Measurements from ENCODE around the gene AFAP1L2. TPM values are rescaled to one million over a fixed set of nuclear protein-coding genes. Genes with fewer than 3 reads are reported as not detected.

Gene AFAP1L2
- total RNA-seq, 1 donor = 0.18 TPM

DNA sequence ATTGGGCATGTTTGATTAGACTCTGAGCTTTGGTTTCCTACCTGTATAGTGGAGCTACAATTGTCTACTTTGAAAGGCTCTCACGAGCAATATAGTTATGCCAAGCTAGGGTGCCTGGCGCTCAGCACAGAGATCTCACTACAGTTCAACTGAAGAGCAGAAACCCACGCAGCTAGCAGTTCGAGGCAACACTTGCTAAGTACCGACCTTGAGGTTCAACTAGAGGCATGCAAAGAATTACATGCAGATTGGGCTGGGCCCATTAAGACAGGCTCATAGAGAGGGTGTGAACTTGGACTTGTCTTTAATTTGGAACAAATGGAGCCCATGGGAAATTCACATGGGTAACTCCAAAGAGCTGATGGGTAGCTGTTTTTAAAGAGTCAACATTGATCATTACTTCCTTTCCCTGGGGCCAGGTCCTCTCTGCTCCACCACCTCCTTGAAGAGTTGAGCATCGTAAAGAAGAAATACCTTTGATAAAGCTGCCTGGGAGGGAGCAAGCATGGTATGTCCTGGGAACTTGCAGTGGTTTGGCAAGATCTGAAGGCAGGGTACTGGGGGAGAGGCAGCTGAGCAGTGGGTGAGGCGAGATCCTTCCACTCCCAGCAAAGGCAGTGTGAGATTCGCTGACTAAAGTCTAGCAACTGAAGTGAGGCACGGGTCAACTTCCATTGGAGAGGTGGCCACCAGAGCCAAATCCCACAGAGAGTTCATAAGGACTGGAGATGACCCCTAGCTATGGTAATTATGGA lies 25.5 kb upstream of the AFAP1L2 start:
- TF ChIP-seq, protein P1, sequence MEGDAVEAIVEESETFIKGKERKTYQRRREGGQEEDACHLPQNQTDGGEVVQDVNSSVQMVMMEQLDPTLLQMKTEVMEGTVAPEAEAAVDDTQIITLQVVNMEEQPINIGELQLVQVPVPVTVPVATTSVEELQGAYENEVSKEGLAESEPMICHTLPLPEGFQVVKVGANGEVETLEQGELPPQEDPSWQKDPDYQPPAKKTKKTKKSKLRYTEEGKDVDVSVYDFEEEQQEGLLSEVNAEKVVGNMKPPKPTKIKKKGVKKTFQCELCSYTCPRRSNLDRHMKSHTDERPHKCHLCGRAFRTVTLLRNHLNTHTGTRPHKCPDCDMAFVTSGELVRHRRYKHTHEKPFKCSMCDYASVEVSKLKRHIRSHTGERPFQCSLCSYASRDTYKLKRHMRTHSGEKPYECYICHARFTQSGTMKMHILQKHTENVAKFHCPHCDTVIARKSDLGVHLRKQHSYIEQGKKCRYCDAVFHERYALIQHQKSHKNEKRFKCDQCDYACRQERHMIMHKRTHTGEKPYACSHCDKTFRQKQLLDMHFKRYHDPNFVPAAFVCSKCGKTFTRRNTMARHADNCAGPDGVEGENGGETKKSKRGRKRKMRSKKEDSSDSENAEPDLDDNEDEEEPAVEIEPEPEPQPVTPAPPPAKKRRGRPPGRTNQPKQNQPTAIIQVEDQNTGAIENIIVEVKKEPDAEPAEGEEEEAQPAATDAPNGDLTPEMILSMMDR (IDR thresholded peaks at IDR 0.05; ENCODE audit: insufficient read depth, low read length) = no peak
- DNase-seq (ENCODE audit: low read depth) = no peak
- H3K4me3 ChIP-seq (ENCODE audit: low read depth, low read length) = no peak overlapping the region

DNA sequence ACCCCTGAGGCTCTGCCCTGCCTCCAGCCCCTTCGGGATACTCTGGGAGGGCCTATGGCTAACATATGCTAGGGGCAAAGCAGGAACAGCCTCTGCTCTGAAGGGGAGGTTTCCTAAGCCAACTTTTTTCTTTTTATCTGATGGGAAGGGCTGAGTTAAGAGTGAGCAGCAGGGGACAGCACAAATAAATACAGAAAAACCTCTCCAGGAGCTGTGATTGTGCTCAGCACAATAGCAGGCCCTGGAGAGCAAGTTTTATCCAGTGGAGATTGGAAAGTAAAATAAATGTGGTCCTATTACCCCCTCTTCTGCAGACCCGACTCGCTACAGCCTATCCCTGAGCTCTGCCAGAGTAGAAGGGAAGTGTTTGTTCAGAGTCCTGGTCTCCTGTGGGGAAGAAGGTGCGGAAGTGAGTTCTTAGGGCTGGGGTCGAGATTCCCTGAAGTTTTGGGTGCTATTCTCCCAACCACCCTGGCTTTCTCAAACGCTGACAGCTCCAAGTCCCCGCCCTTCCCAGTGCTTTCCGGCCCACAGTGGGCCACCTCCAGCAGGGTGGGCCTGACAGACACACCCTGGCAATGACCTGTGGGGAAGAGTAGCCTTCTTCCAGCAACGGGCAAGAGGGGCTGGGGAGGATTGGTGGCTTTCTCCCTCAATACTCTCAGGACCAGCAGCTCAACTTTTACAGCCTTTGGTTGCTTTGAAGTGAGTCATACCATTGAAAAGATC lies 23.0 kb upstream of the AFAP1L2 start:
- TF ChIP-seq, protein P1 (IDR thresholded peaks at IDR 0.05; ENCODE audit: insufficient read depth, low read length) = no peak
- peak; percentile 17 for DNase-seq (ENCODE audit: low read depth)
- H3K4me3 ChIP-seq (ENCODE audit: low read depth, low read length) = no peak overlapping the region

DNA sequence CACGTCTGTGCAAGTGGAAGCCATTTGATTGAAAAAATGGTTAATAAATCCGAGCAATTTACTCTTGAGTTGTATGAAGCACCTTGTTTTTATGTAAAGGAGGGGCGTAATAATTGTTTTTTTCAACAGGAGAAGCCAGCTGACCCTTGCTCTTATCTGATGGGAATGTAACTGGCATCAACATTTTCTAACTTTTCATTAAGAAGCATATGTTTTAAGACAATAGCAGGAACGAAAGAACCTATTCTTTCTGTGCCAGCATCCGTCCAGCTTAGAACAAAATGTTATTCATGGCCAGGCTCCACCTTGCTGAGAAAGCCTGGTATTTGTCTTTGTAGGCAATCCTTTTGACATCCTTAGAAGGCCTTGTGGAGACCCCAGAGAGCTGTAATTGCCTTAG lies 22.2 kb upstream of the AFAP1L2 start:
- peak; percentile 22 for DNase-seq (ENCODE audit: low read depth)
- H3K4me3 ChIP-seq (ENCODE audit: low read depth, low read length) = no peak overlapping the region
- TF ChIP-seq, protein P1 (IDR thresholded peaks at IDR 0.05; ENCODE audit: insufficient read depth, low read length) = no peak

DNA sequence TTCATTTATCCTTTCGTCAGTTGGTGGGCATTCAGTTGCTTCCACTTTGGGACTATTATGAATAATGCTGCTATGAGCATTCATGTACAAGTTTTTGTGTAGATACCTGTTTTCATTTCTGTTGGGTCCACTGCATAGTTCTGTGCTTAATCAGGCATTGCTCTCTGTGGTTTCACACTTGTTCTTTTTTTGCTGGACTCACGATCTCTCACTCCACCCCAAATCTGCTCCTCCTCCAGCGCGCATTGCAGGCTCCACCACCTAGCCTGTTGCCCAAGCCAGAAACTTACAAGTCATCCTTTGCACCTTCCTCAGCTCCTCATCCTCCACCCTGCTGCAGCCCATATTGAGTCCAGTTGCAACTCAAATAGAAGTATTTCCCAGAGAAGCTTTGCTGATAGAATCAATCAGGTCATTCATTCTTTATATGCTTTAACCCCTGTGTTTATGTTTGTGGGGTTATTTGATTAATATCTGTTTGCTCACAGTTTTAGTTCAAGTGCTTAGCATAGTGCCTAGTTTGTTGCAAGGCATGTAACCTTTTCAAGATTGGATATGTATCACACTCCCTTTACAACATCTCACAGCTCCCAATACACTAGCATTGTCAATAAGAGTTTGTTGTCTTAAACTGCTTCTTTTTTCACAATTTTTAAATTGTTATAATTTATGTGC lies 16.6 kb upstream of the AFAP1L2 start:
- no peak for DNase-seq (ENCODE audit: low read depth)
- TF ChIP-seq, protein P1 (IDR thresholded peaks at IDR 0.05; ENCODE audit: insufficient read depth, low read length) = no peak
- no peak overlapping the region for H3K4me3 ChIP-seq (ENCODE audit: low read depth, low read length)

DNA sequence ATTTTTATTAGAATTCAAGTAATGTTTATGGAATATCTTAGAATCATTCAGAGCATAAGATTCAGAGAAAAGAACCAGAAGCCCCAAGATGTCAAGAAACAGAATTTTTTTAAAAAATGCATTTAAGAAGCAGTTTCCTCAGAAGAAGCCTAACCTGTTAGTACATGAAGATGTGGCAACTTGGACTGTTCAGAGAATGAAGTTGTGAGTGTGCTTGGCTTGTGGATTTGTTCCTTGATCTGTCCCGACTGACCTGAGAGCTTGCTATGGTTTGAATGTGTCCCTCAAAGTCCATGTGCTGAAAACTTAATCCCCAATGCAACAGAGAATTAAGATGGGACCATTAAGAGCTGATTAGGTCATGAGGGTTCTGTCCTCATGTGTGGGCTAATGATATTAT lies 13.8 kb upstream of the AFAP1L2 start:
- no peak overlapping the region for H3K4me3 ChIP-seq (ENCODE audit: low read depth, low read length)
- TF ChIP-seq, protein P1 (IDR thresholded peaks at IDR 0.05; ENCODE audit: insufficient read depth, low read length) = no peak
- DNase-seq (ENCODE audit: low read depth) = no peak

DNA sequence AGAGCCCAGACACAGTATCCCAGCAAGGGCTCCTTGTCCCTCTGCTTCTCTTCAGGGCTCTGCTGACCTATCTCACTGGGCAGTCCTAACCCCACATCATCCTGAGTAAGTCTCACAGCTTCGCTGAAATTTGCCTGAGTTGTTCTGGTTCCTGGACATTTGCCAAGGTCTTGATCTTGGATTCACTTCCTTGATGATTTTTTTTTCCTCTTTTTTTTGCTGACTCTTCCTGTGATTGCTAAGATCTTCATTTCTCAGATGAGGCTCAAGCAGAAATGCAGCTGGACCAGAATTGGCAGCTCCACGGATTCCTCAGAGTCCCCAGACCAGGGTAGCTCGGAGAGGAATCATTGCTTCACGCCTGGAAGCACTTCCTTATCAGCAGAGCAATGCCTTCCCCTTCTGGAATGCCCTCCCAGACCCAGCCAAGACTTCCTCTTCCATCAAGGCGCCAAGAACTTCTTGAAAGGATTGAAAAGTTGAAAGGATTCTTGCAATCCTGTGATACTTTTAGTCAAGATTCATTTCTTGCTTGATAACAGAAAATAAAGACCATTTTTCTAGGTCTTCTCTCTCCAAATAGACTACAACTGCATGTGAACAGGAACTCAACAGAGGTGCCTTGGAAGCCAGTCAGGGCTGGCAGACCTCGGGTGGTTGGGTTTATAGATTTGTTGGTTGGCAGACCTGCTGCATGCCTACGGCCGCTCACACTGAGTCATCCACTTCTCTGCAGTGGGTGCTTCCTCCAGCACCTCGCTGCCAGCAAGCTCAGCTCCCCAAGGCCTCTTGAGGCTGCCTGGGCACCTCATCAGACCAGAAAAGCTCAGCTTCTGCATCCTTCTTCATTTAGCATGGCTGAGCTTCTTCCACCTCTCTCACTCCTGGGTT lies 8.8 kb upstream of the AFAP1L2 start:
- DNase-seq (ENCODE audit: low read depth) = peak; percentile 40
- no peak overlapping the region for H3K4me3 ChIP-seq (ENCODE audit: low read depth, low read length)
- TF ChIP-seq, protein P1 (IDR thresholded peaks at IDR 0.05; ENCODE audit: insufficient read depth, low read length) = no peak
